ENCODE measurements around the gene ADAD2.

Gene ADAD2

GRCh38 chr16:84209989-84210388 is 19.0 kb downstream of the ADAD2 start:
- Histone ChIP-seq H3K4ac (ENCODE audit: low read depth, low read length) (no peak overlapping the region), H3K14ac (ENCODE audit: low read length) (no peak overlapping the region), H4K8ac (ENCODE audit: low read depth, low read length) (no peak overlapping the region), H3K79me1 (ENCODE audit: low read length) (no peaks in the 10 kb centered on the region), H3K9me3 (ENCODE audit: insufficient read depth, low read depth, low read length) (peaks cover 2% of the 10 kb centered on the region), H2AFZ (ENCODE audit: insufficient read depth, low read length, poor library complexity) (no peak overlapping the region), H3K23ac (ENCODE audit: low read length) (no peak overlapping the region), H3K36me3 (ENCODE audit: control insufficient read depth in 1 of 2, insufficient read depth in 2 of 2, low read length in 2 of 2) (no peaks in the 10 kb centered on the region), H3K79me2 (ENCODE audit: control insufficient read depth, insufficient read depth, low read length, poor library complexity) (no peaks in the 10 kb centered on the region), H3K4me3 (ENCODE audit: low read depth, low read length) (no peak overlapping the region), H3K4me1 (ENCODE audit: control insufficient read depth in 1 of 2, insufficient read depth in 2 of 2, low read length in 2 of 2) (no peaks in the 10 kb centered on the region), H3K27me3 (ENCODE audit: insufficient read depth, low read length) (no peaks in the 10 kb centered on the region), H2AK5ac (ENCODE audit: low read length) (no peak overlapping the region), H3K4me2 (ENCODE audit: low read length) (no peak overlapping the region), H3K9ac (ENCODE audit: low read length) (no peak overlapping the region), H4K91ac (ENCODE audit: low read depth, low read length) (no peak overlapping the region), H4K12ac (ENCODE audit: low read depth, low read length) (no peak overlapping the region), H2BK120ac (ENCODE audit: insufficient read depth, low read length, poor library complexity) (no peak overlapping the region), H3K18ac (ENCODE audit: low read length) (no peak overlapping the region), H2BK5ac (ENCODE audit: low read depth, low read length, poor library complexity) (no peak overlapping the region), H3K27ac (ENCODE audit: low read depth, low read length) (no peak overlapping the region), H2BK12ac (ENCODE audit: low read length) (no peak overlapping the region)
- DNase-seq: no peak
- no CpG with 5 or more reads among the region's 2 CpGs for WGBS (ENCODE audit: extremely low coverage, insufficient coverage, insufficient read length)

DNA sequence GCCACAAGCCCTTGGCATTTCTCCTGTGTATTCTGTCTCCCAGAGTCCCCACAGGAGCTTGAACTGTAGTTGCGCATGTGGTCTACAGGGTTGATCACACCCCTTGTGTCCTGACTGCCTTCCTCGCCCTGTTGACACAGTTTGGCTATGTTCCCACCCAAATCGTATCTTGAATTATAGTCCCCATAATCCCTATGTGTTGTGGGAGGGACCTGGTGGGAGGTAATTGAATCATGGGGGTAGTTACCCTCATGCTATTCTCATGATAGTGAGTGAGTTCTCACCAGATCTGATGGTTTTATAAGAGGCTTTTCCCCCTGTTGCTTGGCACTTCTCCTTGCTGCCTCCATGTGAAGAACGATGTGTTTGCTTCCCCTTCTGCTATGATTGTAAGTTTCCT is 21.2 kb downstream of the ADAD2 start:
- H3K79me1 ChIP-seq (ENCODE audit: low read length): no peaks in the 10 kb centered on the region
- no peaks in the 10 kb centered on the region for H3K27me3 ChIP-seq (ENCODE audit: insufficient read depth, low read length)
- no peak overlapping the region for H4K91ac ChIP-seq (ENCODE audit: low read depth, low read length)
- no peak overlapping the region for H3K23ac ChIP-seq (ENCODE audit: low read length)
- no peak overlapping the region for H3K4ac ChIP-seq (ENCODE audit: low read depth, low read length)
- H3K18ac ChIP-seq (ENCODE audit: low read length): no peak overlapping the region
- no peak for DNase-seq
- H4K8ac ChIP-seq (ENCODE audit: low read depth, low read length): no peak overlapping the region
- no peak overlapping the region for H3K9ac ChIP-seq (ENCODE audit: low read length)
- no peak overlapping the region for H2BK120ac ChIP-seq (ENCODE audit: insufficient read depth, low read length, poor library complexity)
- H2BK5ac ChIP-seq (ENCODE audit: low read depth, low read length, poor library complexity): no peak overlapping the region
- H2AFZ ChIP-seq (ENCODE audit: insufficient read depth, low read length, poor library complexity): no peak overlapping the region
- no peaks in the 10 kb centered on the region for H3K4me1 ChIP-seq (ENCODE audit: control insufficient read depth in 1 of 2, insufficient read depth in 2 of 2, low read length in 2 of 2)
- peaks cover 2% of the 10 kb centered on the region for H3K9me3 ChIP-seq (ENCODE audit: insufficient read depth, low read depth, low read length)
- no peaks in the 10 kb centered on the region for H3K79me2 ChIP-seq (ENCODE audit: control insufficient read depth, insufficient read depth, low read length, poor library complexity)
- H3K27ac ChIP-seq (ENCODE audit: low read depth, low read length): no peak overlapping the region
- no peak overlapping the region for H2BK12ac ChIP-seq (ENCODE audit: low read length)
- no peak overlapping the region for H4K12ac ChIP-seq (ENCODE audit: low read depth, low read length)
- no peak overlapping the region for H3K4me3 ChIP-seq (ENCODE audit: low read depth, low read length)
- no CpG with 5 or more reads among the region's 4 CpGs for WGBS (ENCODE audit: extremely low coverage, insufficient coverage, insufficient read length)
- H3K14ac ChIP-seq (ENCODE audit: low read length): no peak overlapping the region
- H2AK5ac ChIP-seq (ENCODE audit: low read length): no peak overlapping the region
- no peak overlapping the region for H3K4me2 ChIP-seq (ENCODE audit: low read length)
- H3K36me3 ChIP-seq (ENCODE audit: control insufficient read depth in 1 of 2, insufficient read depth in 2 of 2, low read length in 2 of 2): no peaks in the 10 kb centered on the region

- Histone ChIP-seq H3K9ac (ENCODE audit: low read length) (no peak overlapping the region), H4K12ac (ENCODE audit: low read depth, low read length) (no peak overlapping the region), H3K14ac (ENCODE audit: low read length) (no peak overlapping the region), H3K18ac (ENCODE audit: low read length) (no peak overlapping the region), H3K23ac (ENCODE audit: low read length) (no peak overlapping the region), H2AFZ (ENCODE audit: insufficient read depth, low read length, poor library complexity) (no peak overlapping the region), H3K79me2 (ENCODE audit: control insufficient read depth, insufficient read depth, low read length, poor library complexity) (no peaks in the 10 kb centered on the region), H3K27me3 (ENCODE audit: insufficient read depth, low read length) (no peaks in the 10 kb centered on the region), H2BK12ac (ENCODE audit: low read length) (no peak overlapping the region), H3K4me1 (ENCODE audit: control insufficient read depth in 1 of 2, insufficient read depth in 2 of 2, low read length in 2 of 2) (no peaks in the 10 kb centered on the region), H3K36me3 (ENCODE audit: control insufficient read depth in 1 of 2, insufficient read depth in 2 of 2, low read length in 2 of 2) (no peaks in the 10 kb centered on the region), H2AK5ac (ENCODE audit: low read length) (no peak overlapping the region), H2BK5ac (ENCODE audit: low read depth, low read length, poor library complexity) (no peak overlapping the region), H3K4me3 (ENCODE audit: low read depth, low read length) (no peak overlapping the region), H4K91ac (ENCODE audit: low read depth, low read length) (no peak overlapping the region), H3K4ac (ENCODE audit: low read depth, low read length) (no peak overlapping the region), H2BK120ac (ENCODE audit: insufficient read depth, low read length, poor library complexity) (no peak overlapping the region), H3K27ac (ENCODE audit: low read depth, low read length) (no peak overlapping the region), H3K4me2 (ENCODE audit: low read length) (no peak overlapping the region), H3K9me3 (ENCODE audit: insufficient read depth, low read depth, low read length) (peaks cover 2% of the 10 kb centered on the region), H4K8ac (ENCODE audit: low read depth, low read length) (no peak overlapping the region), H3K79me1 (ENCODE audit: low read length) (no peaks in the 10 kb centered on the region)
- DNase-seq: no peak
- WGBS (ENCODE audit: extremely low coverage, insufficient coverage, insufficient read length): no CpG with 5 or more reads among the region's 4 CpGs
Observed at GRCh38 chr16:84212631-84213030, 21.7 kb downstream of the ADAD2 start.

DNA sequence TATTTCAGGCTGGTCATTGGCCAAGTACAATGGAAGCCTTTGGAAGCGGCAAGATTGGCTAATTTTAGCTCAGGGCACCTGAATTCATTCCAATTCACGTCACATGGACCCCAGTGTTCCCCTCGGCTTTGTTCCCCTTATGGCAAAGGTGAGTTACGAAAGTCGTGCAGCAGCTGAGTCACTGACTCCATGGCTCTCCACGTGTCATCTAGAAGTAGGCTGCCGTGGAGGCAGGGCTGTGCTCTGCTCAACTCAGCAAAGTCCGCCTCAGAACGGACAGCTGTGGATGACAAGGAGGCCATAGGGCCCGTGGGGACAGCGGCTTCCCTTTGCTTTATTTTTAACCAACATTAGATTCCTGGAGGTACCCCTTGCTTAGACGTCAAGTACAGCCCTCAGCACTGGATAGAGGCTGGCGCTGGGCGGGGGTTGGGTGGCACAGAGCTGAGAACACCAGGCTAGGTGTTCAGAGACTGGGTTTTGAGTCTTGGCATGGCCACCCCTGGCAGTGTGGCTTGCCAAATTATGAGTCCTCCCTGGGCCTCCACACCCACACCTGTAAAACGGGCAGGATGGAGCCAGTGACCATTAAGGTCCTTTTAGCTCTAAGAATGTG is 23.6 kb downstream of the ADAD2 start:
- H3K9me3 ChIP-seq (ENCODE audit: insufficient read depth, low read depth, low read length): peaks cover 2% of the 10 kb centered on the region
- no peak overlapping the region for H3K18ac ChIP-seq (ENCODE audit: low read length)
- no CpG with 5 or more reads among the region's 15 CpGs for WGBS (ENCODE audit: extremely low coverage, insufficient coverage, insufficient read length)
- no peak overlapping the region for H2BK12ac ChIP-seq (ENCODE audit: low read length)
- H3K4me3 ChIP-seq (ENCODE audit: low read depth, low read length): no peak overlapping the region
- no peak overlapping the region for H2AFZ ChIP-seq (ENCODE audit: insufficient read depth, low read length, poor library complexity)
- no peak overlapping the region for H3K27ac ChIP-seq (ENCODE audit: low read depth, low read length)
- H3K14ac ChIP-seq (ENCODE audit: low read length): no peak overlapping the region
- no peaks in the 10 kb centered on the region for H3K79me2 ChIP-seq (ENCODE audit: control insufficient read depth, insufficient read depth, low read length, poor library complexity)
- no peaks in the 10 kb centered on the region for H3K36me3 ChIP-seq (ENCODE audit: control insufficient read depth in 1 of 2, insufficient read depth in 2 of 2, low read length in 2 of 2)
- no peak overlapping the region for H3K23ac ChIP-seq (ENCODE audit: low read length)
- H4K8ac ChIP-seq (ENCODE audit: low read depth, low read length): no peak overlapping the region
- no peak overlapping the region for H2AK5ac ChIP-seq (ENCODE audit: low read length)
- H4K12ac ChIP-seq (ENCODE audit: low read depth, low read length): no peak overlapping the region
- H4K91ac ChIP-seq (ENCODE audit: low read depth, low read length): no peak overlapping the region
- no peaks in the 10 kb centered on the region for H3K79me1 ChIP-seq (ENCODE audit: low read length)
- DNase-seq: no peak
- H3K4me2 ChIP-seq (ENCODE audit: low read length): no peak overlapping the region
- no peak overlapping the region for H3K4ac ChIP-seq (ENCODE audit: low read depth, low read length)
- H3K27me3 ChIP-seq (ENCODE audit: insufficient read depth, low read length): no peaks in the 10 kb centered on the region
- H2BK5ac ChIP-seq (ENCODE audit: low read depth, low read length, poor library complexity): no peak overlapping the region
- peaks cover 0 to 5% of the 10 kb centered on the region in 2 experiments for H3K4me1 ChIP-seq (ENCODE audit: control insufficient read depth in 1 of 2, insufficient read depth in 2 of 2, low read length in 2 of 2)
- no peak overlapping the region for H2BK120ac ChIP-seq (ENCODE audit: insufficient read depth, low read length, poor library complexity)
- H3K9ac ChIP-seq (ENCODE audit: low read length): no peak overlapping the region
